Jurkat, Clone E6-1 (cell line): ENCODE results near the gene DLGAP1.
A peak's percentile ranks its signal among the peaks of the same experiment; 100 is the strongest.
"Not testable (repeated sequence)": the region's sequence is repeated elsewhere in the genome, so short reads cannot be mapped to it uniquely, and the experiment has no call there.

Experiments used
- DNase-seq: peaks from one replicate; pipeline ENCODE4 v3.0.0-alpha.2; 2011; ENCODE audit warnings: low read depth, low spot score
- H3K4me3 ChIP-seq: 2 replicates; pipeline ENCODE4 v1.5.1; 2011; ENCODE audit warnings: mild to moderate bottlenecking, low read length, control low read depth, moderate library complexity

The DLGAP1 gene

DNA sequence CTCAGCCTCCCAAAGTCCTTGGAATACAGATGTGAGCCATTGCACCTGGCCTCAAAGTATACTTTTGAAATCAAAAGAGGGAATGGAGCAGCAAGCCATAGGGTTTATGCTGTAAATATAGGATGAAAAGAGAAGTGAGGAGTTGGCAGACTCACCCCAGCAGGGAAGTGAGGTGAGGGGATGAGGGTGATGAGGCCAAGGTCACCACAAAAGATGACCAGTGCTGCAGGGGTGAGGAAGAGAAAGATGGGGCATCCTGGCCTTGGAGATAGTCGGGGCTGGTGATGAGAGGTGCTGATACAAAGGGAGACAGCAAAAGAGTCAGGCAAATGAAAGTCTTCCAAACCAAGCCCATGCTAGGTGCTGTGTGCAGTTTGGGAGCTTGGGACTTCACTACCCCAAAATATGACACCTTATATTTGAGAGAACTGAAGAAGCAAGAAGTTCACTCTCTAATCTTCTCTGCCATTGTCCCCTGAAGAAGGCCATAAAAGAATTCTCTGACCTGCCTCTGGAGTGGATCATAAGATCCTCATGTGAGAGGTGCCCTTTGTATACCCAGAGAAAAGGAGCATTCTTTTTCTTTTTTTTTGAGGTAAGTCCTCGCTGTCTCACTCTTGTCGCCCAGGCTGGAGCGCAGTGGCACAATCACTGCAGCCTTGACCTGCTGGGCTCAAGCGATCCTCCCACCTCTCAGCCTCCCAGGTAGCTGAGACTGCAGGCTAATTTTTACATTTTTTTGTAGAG, 974.1 kb downstream of the DLGAP1 start:
- no peak for DNase-seq
- H3K4me3 ChIP-seq = no peak overlapping the region

DNA sequence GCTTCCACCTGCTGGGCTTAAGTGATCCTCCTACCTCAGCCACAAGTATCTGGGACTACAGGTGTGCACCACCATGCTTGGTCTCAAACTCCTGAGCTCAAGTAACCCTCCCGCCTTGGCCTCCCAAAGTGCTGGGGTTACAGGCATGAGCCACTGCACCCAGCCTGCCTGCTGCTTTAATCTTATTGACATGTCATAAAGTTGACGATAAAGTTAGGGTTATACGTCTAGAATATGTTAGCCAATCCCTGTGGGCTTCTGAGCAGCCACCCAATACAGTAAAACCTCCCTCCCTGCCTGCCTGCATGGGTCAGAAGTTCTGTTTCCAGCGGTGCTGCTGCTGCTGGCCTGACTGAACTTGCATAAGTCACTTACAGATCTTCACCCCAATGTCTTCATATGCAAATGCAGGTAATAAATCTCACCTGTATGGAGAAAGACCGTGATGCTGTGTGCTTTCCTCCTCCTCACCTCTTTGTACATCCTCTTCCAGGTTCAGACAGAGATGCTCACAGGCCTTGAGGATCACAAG, 975.1 kb downstream of the DLGAP1 start:
- H3K4me3 ChIP-seq = no peak overlapping the region
- no peak for DNase-seq

DNA sequence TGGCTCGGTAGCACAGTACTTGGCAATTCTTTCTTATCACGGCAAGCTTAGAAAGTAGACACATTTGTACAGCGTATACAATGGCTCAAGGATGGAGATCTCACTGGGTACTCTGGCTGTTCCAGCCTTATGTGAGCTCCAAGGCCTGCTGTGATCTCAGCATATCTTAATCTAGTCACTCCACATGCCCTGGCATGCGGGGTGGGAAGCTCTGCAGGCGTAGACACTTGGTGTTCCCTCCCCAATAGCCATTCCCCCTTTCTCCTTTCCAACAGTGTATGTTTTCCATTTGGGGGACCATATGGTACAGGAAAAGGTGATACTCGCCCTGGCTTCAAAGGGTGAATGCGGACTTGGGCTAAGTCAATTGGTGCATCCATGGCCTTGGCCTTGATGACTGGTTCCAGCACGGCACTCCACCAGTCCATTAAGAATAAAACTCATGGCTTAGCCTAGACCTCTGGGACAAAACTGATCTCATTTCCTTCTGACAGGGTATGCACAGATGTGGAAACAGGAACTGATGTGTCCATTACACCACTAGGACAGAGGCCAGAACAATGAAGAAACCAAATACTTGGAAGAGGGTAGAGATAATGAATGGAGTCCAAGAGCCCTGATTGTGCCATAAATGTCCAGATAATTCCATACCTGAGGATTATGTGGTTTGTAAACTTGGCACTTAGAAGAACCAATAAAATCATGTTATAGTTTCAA, 976.7 kb downstream of the DLGAP1 start:
- H3K4me3 ChIP-seq = no peak overlapping the region
- DNase-seq = no peak

DNA sequence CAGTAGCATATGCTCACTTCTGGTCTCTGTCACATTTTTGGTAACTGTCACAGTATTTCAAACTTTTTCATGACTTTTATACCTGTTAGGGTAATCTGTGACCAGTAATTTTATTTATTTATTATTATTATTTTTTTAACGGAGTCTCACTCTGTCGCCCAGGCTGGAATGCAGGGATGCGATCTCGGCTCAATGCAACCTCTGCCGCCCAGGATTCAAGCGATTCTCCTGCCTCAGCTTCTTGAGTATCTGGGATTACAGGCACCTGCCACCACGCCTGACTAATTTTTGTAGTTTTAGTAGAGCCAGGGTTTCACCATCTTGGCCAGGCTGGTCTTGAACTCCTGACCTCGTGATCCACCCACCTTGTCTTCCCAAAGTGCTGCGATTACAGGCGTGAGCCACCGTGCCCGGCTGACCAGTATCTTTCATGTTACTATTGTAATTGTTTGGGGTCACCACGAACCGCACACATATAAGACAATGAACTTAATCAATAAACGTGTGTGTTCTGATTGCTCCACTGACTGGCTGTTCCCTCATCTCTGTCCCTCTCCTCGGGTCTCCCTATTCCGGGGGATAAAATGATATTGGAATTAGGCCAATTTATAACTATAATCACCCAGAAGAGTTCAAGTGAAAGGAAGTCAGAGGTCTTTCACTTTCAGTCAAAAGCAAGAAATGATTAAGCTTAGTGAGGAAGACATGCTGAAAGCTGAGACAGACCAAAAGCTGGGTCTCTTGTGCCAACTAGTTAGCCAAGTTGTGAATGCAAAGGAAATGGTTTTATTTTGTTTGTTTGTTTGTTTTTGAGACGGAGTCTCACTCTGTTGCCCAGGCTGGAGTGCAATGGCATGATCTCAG, 982.2 kb downstream of the DLGAP1 start:
- no peak overlapping the region for H3K4me3 ChIP-seq
- no peak for DNase-seq

DNA sequence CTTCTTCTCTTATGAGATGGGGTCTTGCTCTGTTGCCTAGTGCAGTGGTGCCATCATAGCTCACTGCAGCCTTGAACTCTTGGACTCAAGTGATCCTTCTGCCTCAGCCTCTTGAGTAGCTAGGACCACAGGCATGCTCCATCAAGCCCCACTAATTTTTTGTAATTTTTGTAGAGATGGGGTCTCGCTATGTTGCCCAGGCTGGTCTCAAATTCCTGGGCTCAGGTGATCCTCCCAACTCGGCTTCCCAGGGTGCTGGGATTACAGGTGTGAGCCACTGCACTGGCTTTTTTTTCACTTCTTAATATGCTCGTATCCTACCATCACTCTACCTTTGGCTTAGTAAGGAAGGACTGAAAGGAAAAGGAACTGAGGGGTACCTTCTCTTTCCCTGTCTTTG, 983.0 kb downstream of the DLGAP1 start:
- H3K4me3 ChIP-seq, DNase-seq: not testable (repeated sequence)

DNA sequence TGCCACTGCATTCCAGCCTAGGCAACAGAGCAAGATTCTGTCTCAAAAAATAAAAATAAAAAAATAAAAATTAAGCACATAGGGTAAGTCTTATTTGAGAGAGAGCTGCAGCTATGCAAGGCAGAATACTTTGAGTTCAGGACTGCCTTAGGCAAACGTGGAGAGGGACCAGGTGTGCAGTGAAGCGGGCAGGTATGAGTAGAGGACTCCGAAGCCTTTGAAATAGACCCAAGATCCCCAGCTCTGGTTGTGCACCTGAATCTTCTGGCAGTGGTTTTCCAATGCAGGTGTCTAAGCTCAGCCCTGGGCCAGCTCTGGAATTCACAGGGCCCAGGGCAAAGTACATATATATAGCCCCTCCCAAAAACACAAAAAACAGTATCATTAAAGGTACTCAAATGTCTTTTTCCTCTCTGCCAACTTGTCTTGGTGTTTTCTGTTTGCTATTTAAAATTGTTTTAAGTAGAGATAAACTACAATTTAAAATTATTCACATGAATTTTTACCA, 983.9 kb downstream of the DLGAP1 start:
- no peak for DNase-seq

DNA sequence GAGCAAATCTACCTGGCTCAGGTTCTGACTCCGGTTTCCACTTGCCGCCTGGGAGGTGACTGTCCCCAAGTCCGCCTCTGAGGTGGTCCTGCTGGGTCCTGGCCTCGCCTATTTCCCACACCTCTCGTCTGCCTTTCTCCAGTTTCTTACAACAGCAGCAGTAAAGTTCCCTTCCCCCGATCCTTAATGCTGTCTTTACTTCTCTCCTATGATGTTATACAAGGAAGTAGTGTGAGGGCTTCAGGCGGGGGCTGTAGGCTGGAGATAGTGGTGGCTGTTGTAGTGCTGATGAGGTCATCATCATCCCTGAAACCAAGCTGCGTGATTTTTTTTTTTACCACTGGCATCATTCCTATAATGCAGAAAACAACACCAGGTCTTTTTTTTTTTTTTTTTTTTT, 986.3 kb downstream of the DLGAP1 start:
- DNase-seq = no peak
- no peak overlapping the region for H3K4me3 ChIP-seq

More for the DNA sequence above, 983.9 kb downstream of the DLGAP1 start:
- no peak overlapping the region for H3K4me3 ChIP-seq

DNA sequence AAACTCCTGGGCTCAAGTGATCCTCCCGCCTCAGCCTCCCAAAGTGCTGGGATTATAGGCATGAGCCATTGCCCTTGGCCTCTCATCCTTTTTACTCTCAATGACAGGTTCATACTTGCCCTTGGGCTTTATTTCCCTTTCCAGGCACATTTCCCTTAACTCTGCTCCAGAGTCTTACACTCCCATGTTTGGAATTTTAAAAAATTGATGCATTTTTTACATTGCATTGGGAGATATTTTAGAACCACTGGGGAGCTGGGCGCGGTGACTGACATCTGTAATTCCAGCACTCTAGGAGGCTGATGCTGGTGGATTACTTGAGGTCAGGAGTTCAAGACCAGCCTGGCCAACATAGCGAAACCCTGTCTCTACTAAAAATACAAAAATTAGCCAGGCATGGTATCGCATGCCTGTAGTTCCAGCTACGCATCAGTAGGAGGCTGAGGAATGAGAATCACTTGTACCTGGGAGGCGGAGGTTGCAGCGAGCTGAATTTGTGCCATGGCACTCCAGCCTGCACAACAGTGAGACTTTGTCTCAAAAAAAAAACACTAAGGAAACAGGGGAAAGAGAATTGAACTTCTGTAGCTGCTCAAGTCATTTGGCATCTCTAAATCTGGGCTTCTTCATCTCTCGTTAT, 986.9 kb downstream of the DLGAP1 start:
- H3K4me3 ChIP-seq = no peak overlapping the region
- no peak for DNase-seq

DNA sequence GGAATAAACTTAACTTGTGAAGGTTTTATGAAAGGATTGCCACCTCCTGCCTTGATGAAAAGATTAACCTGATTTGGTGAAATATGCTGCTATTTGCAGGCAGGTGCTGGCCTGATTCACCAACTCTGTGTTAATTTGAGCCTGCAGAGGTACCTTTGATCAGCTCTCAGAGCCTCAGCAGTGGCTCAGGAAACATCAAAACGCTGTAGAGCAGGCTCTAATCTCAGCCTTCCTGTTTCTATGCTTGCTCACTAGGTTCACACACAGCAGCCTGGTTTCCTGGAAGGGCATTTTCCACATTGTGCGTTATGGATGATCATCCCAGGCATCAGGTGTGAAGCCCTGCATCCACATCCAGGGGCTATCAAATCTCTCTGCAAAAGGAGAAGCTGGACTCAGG, 988.2 kb downstream of the DLGAP1 start:
- H3K4me3 ChIP-seq = no peak overlapping the region
- peak; percentile 37 for DNase-seq

DNA sequence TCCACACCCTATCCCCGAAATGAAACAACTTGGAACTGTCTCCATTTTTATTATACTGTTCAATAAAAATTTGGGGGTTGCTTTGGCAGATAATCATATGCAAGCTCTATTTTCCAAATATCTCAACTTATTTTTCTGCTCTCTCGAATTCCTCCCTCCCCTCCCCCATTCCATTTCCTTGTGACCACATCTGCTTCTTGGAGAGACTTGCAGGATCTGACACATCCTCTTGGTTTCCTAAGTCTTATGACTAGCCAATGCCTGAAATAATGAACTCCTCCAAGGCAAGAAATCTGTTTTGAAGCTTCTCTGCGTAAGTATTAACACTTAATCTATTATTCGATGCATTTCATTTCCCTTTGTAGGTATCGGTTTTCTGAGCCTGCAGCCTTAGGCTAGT, 989.1 kb downstream of the DLGAP1 start:
- DNase-seq = no peak

DNA sequence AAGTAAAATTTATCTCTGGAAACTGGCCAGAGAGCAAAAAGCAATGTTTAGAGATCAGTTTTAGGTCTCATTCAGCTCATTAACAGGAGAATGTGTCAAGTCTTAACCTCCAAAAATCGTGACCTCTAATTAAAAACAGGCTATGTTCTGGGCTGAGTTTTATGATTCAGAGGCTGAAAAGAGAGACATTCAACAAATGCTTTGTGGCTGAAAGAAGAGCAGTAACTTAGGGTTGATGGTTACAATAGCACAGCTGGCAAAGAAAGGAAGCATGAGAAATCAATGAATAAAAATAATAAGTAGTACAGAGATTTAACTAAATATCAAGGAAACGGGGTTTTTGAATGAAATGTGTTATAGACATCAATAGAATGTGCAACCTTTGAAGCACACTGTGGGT, 992.1 kb downstream of the DLGAP1 start:
- H3K4me3 ChIP-seq = no peak overlapping the region
- DNase-seq = no peak

More for the DNA sequence above, 989.1 kb downstream of the DLGAP1 start:
- no peak overlapping the region for H3K4me3 ChIP-seq

DNA sequence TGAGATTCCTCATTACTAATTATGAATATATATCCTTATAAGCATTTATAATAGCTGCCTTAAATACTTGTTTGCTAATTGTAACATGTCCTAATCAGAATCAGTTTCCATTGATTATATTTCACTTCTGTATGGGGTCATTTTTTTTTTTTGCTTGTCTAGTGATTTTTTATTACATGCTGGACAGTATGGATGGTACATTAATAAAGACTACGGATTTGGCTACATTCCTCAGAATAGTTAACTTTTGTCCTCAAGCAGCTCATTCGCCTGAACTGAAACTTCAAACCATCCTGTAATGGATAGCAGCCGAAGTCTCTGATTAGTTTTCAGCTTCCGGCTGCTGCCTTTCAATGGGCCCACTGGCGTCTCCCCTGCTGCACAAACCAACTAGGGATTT, 993.4 kb downstream of the DLGAP1 start:
- no peak overlapping the region for H3K4me3 ChIP-seq
- no peak for DNase-seq

DNA sequence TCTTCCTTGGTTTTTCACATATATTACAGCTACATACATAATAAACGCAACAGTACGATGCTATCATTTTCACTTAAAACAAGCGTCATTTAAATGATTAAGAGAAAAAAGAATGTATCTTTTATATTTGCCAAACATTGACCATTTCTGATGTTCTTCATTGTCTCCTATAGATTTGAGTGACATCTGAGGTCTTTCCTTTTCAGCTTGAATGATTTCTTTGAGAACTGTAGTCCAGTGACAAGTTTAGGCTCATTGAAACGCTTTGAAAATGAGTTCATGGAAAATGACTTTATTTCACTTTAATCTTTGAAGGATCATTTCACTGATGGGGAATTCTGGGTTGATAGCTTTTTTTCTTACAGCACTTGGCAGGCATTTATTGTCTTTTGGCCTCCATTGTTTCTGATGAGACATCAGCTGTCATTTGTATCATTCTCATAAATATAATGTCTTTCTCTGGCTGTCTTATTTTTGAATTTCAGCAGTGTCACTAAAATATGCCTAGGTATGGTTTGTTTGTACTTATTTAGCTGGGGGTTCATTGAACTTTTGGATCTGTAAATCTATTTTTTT, 994.2 kb downstream of the DLGAP1 start:
- DNase-seq = no peak
- H3K4me3 ChIP-seq = no peak overlapping the region

DNA sequence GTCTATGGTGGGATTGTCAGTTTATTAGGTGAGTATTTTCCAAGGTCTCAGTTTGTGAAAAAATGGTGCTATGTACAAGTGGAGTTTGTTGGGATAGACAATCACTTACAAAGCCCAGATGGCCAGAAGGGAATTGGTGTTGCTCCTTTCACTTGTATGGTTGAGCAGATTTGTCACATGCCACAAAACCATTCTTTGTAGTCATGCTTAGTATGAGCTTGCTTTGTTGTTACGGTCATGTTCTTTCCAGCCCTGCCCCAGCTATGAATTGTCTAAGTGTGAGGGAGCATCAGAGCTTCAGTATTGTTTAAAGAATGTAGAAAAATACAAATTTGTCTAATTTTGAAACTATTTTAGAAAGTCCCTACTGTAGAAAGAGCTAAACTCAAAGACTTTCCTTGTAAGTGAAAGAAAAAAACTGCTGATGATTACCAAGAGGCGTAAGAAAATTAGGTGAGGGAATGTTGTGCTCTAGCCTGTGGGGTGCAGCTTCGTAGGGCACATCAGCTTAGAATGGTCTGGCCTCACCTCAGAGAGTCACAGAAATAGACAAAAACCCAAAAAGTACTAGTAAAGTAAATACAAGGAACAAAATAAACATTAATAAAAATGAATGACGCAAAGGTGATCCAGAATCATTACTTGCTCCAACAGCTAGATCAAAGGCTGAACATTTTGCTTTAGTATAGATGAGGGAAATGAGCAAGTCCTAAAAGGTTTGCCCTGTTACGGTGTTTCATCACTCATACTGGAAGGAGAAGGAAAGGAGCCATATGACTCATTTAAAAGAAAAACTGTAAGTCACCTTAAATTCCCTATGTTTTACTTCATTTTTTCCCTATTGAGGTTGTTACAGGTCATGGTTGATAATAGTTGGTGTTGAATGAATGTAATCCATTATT, 995.9 kb downstream of the DLGAP1 start:
- H3K4me3 ChIP-seq = no peak overlapping the region
- DNase-seq = no peak

DNA sequence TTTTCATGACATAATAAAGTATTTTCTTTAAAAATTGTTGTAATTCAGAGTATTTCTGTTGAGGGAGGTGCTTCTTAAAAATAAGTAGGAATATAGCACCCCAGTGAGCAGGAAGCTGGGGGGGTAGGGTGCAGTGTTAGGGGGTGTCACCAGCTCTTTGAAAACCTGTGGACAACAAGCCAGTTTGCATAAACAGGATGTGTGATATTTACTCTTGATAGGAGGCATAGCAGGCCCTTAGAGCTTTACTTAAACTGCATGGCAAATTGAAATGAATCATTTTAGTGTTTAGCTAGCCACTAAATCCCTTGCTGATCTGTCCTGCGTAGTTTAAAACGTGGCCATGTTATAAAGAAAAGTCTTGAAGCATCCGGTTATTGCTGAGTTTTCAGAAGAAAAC, 996.7 kb downstream of the DLGAP1 start:
- no peak overlapping the region for H3K4me3 ChIP-seq

DNA sequence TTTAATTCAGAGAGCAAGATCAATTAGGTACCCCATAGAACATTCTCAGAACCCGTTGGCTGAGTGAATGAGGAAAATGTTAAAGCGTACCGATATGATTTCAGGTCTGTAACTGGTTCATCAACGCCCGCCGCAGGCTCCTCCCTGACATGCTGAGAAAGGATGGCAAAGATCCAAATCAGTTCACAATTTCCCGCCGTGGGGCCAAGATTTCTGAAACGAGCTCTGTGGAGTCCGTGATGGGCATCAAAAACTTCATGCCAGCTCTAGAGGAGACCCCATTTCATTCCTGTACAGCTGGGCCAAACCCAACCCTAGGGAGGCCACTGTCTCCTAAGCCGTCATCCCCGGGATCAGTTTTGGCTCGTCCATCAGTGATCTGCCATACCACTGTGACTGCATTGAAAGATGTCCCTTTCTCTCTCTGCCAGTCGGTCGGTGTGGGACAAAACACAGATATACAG, 997.8 kb downstream of the DLGAP1 start:
- no peak overlapping the region for H3K4me3 ChIP-seq
- no peak for DNase-seq

More for the DNA sequence above, 996.7 kb downstream of the DLGAP1 start:
- no peak for DNase-seq

DNA sequence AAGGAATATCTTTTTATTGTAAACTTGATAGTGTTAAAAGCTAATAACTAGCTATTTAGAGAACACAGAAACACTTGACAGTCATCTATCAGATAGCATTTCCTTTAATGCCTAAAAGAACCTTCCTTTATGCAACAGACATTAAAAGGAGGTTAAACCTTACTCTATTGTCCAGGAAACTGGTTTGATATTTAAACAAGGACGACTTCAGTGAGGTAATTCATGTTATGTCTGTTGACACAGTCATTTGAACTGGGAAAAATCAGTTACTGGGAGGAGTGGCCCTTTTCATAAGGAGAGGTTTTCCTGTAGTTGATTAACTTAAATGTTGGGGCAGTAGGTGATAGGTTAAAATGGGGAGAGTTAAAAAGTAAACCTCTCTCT, 998.4 kb downstream of the DLGAP1 start:
- no peak overlapping the region for H3K4me3 ChIP-seq
- DNase-seq = no peak
